Heart right ventricle (tissue), 16 donors: ENCODE measurements around the gene PSME2. TPM values are rescaled to one million over a fixed set of nuclear protein-coding genes. Genes with fewer than 3 reads are reported as not detected.

Experiments used
- ATAC-seq, 8 donors: fragments of 200-7000 bp; cut with Tn5 transposase; one replicate each; pipeline ENCODE4 v1.9.1; 2020; ENCODE audit warnings: mild to moderate bottlenecking in 8 of 8, moderate library complexity in 8 of 8, moderate number of reproducible peaks in 1 of 8
- DNase-seq, 2 donors: peaks; one replicate each; pipeline ENCODE4 v3.0.0-alpha.2; 2020
- H3K27ac ChIP-seq, 10 donors: fragments of 200-600 bp; sonication (generic) in 2 of 10; one replicate each; pipeline versions ENCODE4 v1.5.0 to v1.8.0; 2020 to 2022; ENCODE audit warnings: mild to moderate bottlenecking in 3 of 10
- H3K27me3 ChIP-seq, 7 donors: fragments of 200-600 bp; one replicate each; pipeline ENCODE4 v1.8.0; 2021 to 2022; ENCODE audit warnings: mild to moderate bottlenecking in 2 of 7
- H3K36me3 ChIP-seq, 9 donors: fragments of 200-600 bp; sonication (generic) in 1 of 9; one replicate each; pipeline versions ENCODE4 v1.5.0 to v1.8.0; 2020 to 2022; ENCODE audit warnings: mild to moderate bottlenecking in 2 of 9
- H3K4me1 ChIP-seq, 9 donors: fragments of 200-600 bp; sonication (generic) in 1 of 9; one replicate each; pipeline versions ENCODE4 v1.5.0 to v1.8.0; 2020 to 2022; ENCODE audit warnings: mild to moderate bottlenecking in 4 of 9
- H3K4me3 ChIP-seq, 10 donors: fragments of 200-600 bp; sonication (generic) in 2 of 10; one replicate each; pipeline versions ENCODE4 v1.5.0 to v1.8.0; 2020 to 2022; ENCODE audit warnings: mild to moderate bottlenecking in 7 of 10, moderate library complexity in 2 of 10
- H3K9me3 ChIP-seq, 11 donors: fragments of 200-600 bp in 10 of 11; sonication (generic) in 2 of 11; one replicate each; pipeline versions ENCODE4 v1.5.0 to v1.8.0; 2013 to 2022; ENCODE audit warnings: mild to moderate bottlenecking in 2 of 11, control low read depth in 1 of 11, moderate library complexity in 1 of 11
- CTCF ChIP-seq, 9 donors: fragments of 200-600 bp; sonication (generic) in 2 of 9; IDR thresholded peaks; one replicate each; pipeline versions ENCODE4 v1.5.0 to v1.8.0; 2021 to 2022; ENCODE audit warnings: antibody characterized with exemption in 9 of 9, mild to moderate bottlenecking in 5 of 9, moderate library complexity in 1 of 9
- WGBS, 2 donors: extraction: QIAGEN DNeasy Blood & Tissue Kit; methylation state at CpG; one replicate each; pipeline ENCODE4 v1.1.7; 2013; ENCODE audit warnings: inconsistent platforms in 1 of 2; 5-methylcytosine and 5-hydroxymethylcytosine counted together
- intact Hi-C, 10 donors: fragments of 100-400 bp; cut with DNase I; formaldehyde crosslinking; loops; one replicate each; pipeline versions ENCODE4 v1.11.1 to v1.14.2; 2022
- polyA plus RNA-seq, 2 donors: library from polyadenylated mRNA; stranded (reverse); fragments of 200-250 nt; gene quantifications; one replicate each; pipeline ENCODE4 v1.2.3, GENCODE V29; 2013
- total RNA-seq, 10 donors: library from RNA; stranded (reverse); fragmentation: NEBNext Ultra II Directional in 3 of 10; extraction: Animal tissue kit (Norgen Biotek cat#: 25700) in 3 of 10; gene quantifications; one replicate each; pipeline versions ENCODE4 v1.2.1 to v1.2.4, GENCODE V29; 2021 to 2023
- donor health status: Arrhythmogenic right ventricular cardiomyopathy.
- donor health status: ischemic (EF 13 %, LVEDD 7.1; RV severe dilation, severe dysfunction).
- donor health status: healthy with polysubstance abuse.
- donor health status: DM: no; HTN: yes; CAD: no.
- donor health status: DM: no; HTN: no; CAD: no.
- donor health status: ischemic (EF 25% LVEDD 6.9; RV normal size, moderate dysfunction).
- donor health status: ischemic (EF 25% LVEDD 5.7; RV mildly dilated, moderate dysfunction).
- donor health status: healthy.
- donor health status: DM: yes; HTN: yes; CAD: no.
- donor health status: Ischemic cardiomyopathy.
- donor health status: ischemic (EF 35%, LVEDD 5.7; RV mildly dilated, moderate dysfunction).
- donor health status: nonischemic (EF 11% LVEDD 7.7; RV severe dilation, severe dysfunction).
- donor health status: DM: yes; HTN: yes; CAD: no.
- donor health status: PGD.
- donor health status: ischemic (EF 29% LVEDD 5.4; RV normal size, mild dysfunction).
- donor health status: nonischemic (EF 23%, LVEDD 6.1; RV moderate dilation, normal function).

PSME2 gene
- total and polyA plus RNA-seq, 12 donors, result 62.6 to 347 (median 85.5) TPM

- no peak for ATAC-seq
- Histone ChIP-seq H3K4me3 (peak overlapping the region in 9 of 10 donors; percentile 59 to 100 (median 91)), H3K9me3 (no peaks in the 10 kb centered on the region), H3K27ac (peak overlapping the region in 8 of 10 donors; percentile 94 to 100 (median 98)), H3K4me1 (peaks cover 4 to 41% (median 29%) of the 10 kb centered on the region in 9 donors), H3K27me3 (no peaks in the 10 kb centered on the region), H3K36me3 (peaks cover 0 to 45% (median 15%) of the 10 kb centered on the region in 9 donors)
- WGBS, 2 donors, result 75 to 77% methylated on average over 7 of the region's 7 CpGs
- no peak for TF ChIP-seq CTCF (IDR thresholded peaks at IDR 0.05)
- intact Hi-C loops, result no loop called here
- no peak for DNase-seq
These were observed 47.9 kb upstream of the PSME2 start for GRCh38 chr14:24194186-24194872.

- Histone ChIP-seq H3K36me3 (peaks cover 0 to 42% (median 15%) of the 10 kb centered on the region in 9 donors), H3K9me3 (no peaks in the 10 kb centered on the region), H3K27me3 (no peaks in the 10 kb centered on the region), H3K27ac (no peak overlapping the region), H3K4me1 (peaks cover 6 to 44% (median 37%) of the 10 kb centered on the region in 9 donors), H3K4me3 (no peak overlapping the region)
- TF ChIP-seq CTCF (IDR thresholded peaks at IDR 0.05), result no peak
- 95% methylated on average over 15 of the region's 15 CpGs for WGBS, 2 donors
- no peak for DNase-seq
- intact Hi-C loops, result no loop called here
- no peak for ATAC-seq
These were observed 46.5 kb upstream of the PSME2 start for GRCh38 chr14:24192933-24193332.

- intact Hi-C loops, result no loop called here
- WGBS, 2 donors, result 89 to 92% methylated on average over 10 of the region's 10 CpGs
These were observed 44.0 kb upstream of the PSME2 start for GRCh38 chr14:24190416-24190815.

GRCh38 chr14:24189460-24189859 lies 43.0 kb upstream of the PSME2 start:
- no peak for ATAC-seq
- Histone ChIP-seq H3K36me3 (peaks cover 0 to 70% (median 19%) of the 10 kb centered on the region in 9 donors), H3K27ac (peak overlapping the region in 5 of 10 donors; percentile 57 to 83 (median 74)), H3K9me3 (no peaks in the 10 kb centered on the region), H3K4me3 (no peak overlapping the region), H3K4me1 (peaks cover 4 to 31% (median 24%) of the 10 kb centered on the region in 9 donors), H3K27me3 (no peaks in the 10 kb centered on the region)
- TF ChIP-seq CTCF (IDR thresholded peaks at IDR 0.05), result no peak
- intact Hi-C loops, result loop anchor here in 1 of 10 donors (2.0 kb wide), 1 partner anchor 43 kb away; the partner anchor contains the start of genes GMPR2 and NEDD8
- 92 to 94% methylated on average over 9 of the region's 9 CpGs for WGBS, 2 donors
- DNase-seq, result no peak

More at GRCh38 chr14:24190416-24190815, 44.0 kb upstream of the PSME2 start:
- Histone ChIP-seq H3K4me3 (no peak overlapping the region), H3K4me1 (peaks cover 4 to 37% (median 31%) of the 10 kb centered on the region in 9 donors), H3K36me3 (peaks cover 0 to 61% (median 15%) of the 10 kb centered on the region in 9 donors), H3K27ac (no peak overlapping the region), H3K9me3 (no peaks in the 10 kb centered on the region), H3K27me3 (no peaks in the 10 kb centered on the region)
- ATAC-seq (no peak), DNase-seq (no peak)
- TF ChIP-seq CTCF (IDR thresholded peaks at IDR 0.05), result no peak
